Right ventricle myocardium superior (tissue), 1 donor: ENCODE data around the gene GNL2. TPM values are rescaled to one million over a fixed set of nuclear protein-coding genes. Genes with fewer than 3 reads are reported as not detected.
"Not testable (repeated sequence)": the region's sequence is repeated elsewhere in the genome, so short reads cannot be mapped to it uniquely, and the experiment has no call there.

ENCODE experiments used
- ATAC-seq: fragments of 200-7000 bp; cut with Tn5 transposase; one replicate; pipeline ENCODE4 v1.9.1; 2020; ENCODE audit warnings: mild to moderate bottlenecking; ENCODE audit not compliant: poor library complexity
- DNase-seq: peaks from one replicate; pipeline ENCODE4 v3.0.0-alpha.2; 2020
- intact Hi-C: fragments of 100-400 bp; cut with DNase I; formaldehyde crosslinking; loops from one replicate; pipeline ENCODE4 v1.11.2; 2022
- total RNA-seq: library from RNA; stranded (reverse); fragmentation: NEBNext Ultra II Directional; extraction: Animal tissue kit (Norgen Biotek cat#: 25700); gene quantifications from one replicate; pipeline ENCODE4 v1.2.1, GENCODE V29; 2021
- donor health status: DM: no; HTN: yes; CAD: no; lungs with severe emphysema.

Gene GNL2
- total RNA-seq, 1 donor from 2014 or later = 20.1 TPM

DNA sequence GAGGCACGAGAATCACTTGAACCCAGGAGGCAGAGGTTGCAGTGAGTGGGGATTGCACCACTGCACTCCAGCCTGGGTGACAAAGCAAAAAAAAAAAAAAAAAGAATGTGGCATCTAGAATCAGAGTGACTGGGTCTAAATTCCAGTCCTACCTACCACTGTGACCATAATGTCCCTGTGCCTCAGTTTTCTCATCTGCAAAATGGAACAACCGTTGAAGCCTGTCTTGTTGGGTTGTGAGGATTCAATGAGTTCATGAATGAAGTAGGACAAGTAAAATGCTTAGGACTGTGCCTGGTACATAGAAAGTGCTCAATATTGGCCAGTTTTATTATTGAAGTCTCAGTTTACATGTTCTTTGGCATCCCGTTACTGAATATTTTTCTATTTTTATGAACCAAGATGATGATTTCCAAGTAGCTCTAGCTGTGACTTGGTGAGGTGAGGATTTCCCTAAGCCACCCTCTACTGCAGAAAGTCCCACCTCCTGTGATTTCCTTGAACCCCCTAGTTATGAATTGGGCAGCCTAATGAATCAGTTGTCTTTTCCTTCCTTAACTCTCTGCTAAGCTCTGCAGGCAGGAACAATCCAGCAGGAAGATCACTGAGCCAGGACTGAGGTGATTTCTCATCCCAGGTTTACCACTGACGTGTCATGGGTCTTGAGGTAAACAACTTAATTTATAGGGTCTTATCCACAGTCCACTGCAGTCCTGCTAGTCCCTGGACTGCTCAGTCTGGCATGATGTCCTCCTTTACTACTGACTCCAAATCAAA is 62.2 kb downstream of the GNL2 start:
- intact Hi-C loops = no loop called here
- ATAC-seq (no peak), DNase-seq (no peak)

DNA sequence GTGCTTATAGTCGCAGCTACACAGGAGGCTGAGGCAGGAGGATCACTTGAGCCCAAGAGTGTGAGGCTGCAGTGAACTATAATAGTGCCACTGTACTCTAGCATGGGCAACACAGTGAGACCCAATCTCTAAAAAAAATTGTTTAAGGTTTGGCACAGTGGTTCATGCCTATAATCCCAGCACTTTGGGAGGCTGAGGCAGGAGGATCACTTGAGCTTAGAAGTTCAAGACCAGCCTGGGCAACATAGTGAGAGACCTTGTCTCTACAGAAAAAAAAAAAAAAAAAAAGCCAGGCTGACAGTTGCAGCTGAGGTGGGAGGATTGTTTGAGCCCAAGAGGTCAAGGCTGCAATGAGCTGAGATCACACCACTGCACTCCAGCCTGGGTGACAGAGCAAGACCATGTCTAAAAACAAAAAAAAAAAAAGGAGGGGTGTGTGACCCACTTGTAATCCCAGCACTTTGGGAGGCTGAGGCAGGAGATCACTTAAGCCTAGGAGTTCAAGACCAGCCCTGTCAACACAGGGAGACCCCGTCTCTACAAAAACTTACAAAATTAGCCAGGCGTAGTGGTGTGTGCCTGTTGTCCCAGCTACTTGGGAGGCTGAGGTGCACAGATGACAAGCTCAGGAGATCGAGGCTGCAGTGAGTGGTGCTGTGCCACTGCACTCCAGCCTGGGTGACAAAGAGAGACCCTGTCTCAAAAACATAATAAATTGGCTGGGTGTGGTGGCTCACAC is 63.1 kb downstream of the GNL2 start:
- ATAC-seq, intact Hi-C loops: not testable (repeated sequence)

DNA sequence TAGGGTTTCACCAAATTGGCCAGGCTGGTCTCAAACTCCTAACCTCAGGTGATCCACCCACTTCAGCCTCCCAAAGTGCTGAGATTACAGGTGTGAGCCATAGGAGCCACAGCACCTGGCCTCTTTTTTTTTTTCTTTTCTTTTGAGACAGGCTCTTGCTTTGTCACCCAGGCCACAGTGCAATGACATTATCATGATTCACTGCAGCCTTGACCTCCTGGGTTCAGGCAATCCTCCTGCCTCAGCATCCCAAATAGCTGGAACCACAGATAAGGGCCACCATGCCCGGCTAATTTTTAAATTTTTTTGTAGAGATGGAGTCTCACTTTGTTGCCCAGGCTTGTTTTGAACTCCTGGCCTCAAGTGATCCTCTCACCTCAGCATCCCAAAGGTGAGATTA is 65.8 kb downstream of the GNL2 start:
- intact Hi-C loops, DNase-seq, ATAC-seq: not testable (repeated sequence)

More for the DNA sequence above, 63.1 kb downstream of the GNL2 start:
- not testable (repeated sequence) for DNase-seq

DNA sequence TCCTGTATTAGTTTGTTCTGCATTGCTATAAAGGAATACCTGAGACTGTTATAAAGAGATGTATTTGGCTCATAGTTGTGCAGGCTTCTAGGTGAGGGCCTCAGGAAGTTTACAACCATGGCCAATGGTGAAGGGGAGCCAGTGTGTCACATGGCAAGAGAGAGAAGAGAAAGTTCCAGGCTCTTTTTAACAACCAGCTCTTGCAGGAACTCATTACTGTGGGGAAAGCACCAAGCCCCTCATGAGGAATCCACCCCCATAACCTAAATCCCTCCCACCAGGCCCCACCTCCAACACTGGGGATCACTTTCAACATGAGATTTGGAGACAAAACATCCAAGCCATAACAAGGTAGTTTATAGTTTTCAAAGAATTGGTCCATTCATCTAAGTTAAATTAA is 76.1 kb downstream of the GNL2 start:
- intact Hi-C loops = no loop called here
- DNase-seq (no peak), ATAC-seq (no peak)

DNA sequence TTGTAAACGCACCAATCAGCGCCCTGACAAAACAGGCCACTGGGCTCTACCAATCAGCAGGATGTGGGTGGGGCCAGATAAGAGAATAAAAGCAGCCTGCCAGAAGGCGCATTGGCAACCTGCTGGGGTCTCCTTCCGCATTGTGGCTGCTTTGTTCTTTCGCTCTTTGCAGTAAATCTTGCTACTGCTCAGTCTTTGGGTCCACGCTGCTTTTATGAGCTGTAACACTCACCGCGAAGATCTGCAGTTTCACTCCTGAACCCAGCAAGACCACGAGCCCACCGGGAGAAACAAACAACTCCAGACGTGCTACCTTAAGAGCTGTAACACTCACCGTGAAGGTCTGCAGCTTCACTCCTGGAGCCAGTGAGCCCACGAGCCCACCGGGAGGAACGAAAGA is 76.8 kb downstream of the GNL2 start:
- ATAC-seq, DNase-seq, intact Hi-C loops: not testable (repeated sequence)

DNA sequence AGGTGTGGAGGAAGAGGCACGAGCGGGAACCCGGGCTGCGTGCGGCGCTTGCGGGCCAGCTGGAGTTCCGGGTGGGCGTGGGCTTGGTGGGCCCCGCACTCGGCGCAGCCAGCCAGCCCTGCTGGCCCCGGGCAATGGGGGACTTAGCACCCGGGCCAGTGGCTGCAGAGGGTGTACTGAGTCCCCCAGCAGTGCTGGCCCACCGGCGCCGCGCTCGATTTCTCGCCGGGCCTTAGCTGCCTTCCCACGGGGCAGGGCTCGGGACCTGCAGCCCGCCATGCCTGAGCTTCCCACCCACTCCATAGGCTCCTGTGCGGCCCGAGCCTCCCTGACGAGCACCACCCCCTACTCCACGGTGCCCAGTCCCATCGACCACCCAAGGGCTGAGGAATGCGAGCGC is 77.5 kb downstream of the GNL2 start:
- ATAC-seq, DNase-seq, intact Hi-C loops: not testable (repeated sequence)

DNA sequence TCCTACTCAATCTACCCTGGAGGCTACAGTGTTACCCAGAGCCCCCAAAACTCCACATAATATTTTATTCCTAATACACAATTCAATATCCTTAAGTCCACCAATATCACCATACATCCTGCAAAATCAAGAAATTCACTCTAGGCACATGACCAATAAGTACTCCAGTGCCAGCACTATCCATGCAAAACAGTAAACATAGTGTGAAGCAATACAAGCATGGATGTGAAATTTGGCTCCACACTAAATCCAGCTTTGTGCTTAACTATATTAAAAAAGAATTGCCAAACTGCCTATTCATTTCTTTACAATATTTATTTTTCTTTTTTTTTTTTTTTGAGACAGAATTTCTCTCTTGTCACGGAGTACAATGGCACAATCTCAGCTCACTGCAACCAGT is 78.2 kb downstream of the GNL2 start:
- intact Hi-C loops = no loop called here

More for the DNA sequence above, 78.2 kb downstream of the GNL2 start:
- ATAC-seq (no peak), DNase-seq (no peak)

Other genes starting within 250 kb of the GNL2 start
- 4.2 TPM for gene ZC3H12A, start 121.4 kb downstream of the GNL2 start, total RNA-seq
- gene MEAF6, start 81.2 kb downstream of the GNL2 start, total RNA-seq = 34.6 TPM
- gene SNIP1, start 41.6 kb downstream of the GNL2 start, total RNA-seq = 7.4 TPM
- 3.1 TPM for gene DNALI1, start 39.0 kb downstream of the GNL2 start, total RNA-seq
- gene RSPO1, start 39.0 kb upstream of the GNL2 start, total RNA-seq = not detected
- 0.46 TPM for gene CDCA8, start 96.6 kb upstream of the GNL2 start, total RNA-seq
- gene EPHA10, start 169.2 kb upstream of the GNL2 start, total RNA-seq = 0.13 TPM
- 0.91 TPM for gene MANEAL, start 197.9 kb upstream of the GNL2 start, total RNA-seq
- gene C1orf122, start 211.9 kb upstream of the GNL2 start, total RNA-seq = 52.2 TPM
- 4.5 TPM for gene YRDC, start 212.3 kb upstream of the GNL2 start, total RNA-seq